GM19193 (cell line): Measurements from ENCODE around the gene THBS1.

ENCODE experiments used
- POLR2A ChIP-seq: IDR thresholded peaks from 4 replicates; pipeline ENCODE4 v1.6.1; 2011; ENCODE audit not compliant: insufficient read depth, insufficient read length; ENCODE audit errors: extremely low read depth

Gene THBS1

GRCh38 chr15:39608185-39609139, 27.6 kb downstream of the THBS1 start:
- TF ChIP-seq POLR2A: no peak

DNA sequence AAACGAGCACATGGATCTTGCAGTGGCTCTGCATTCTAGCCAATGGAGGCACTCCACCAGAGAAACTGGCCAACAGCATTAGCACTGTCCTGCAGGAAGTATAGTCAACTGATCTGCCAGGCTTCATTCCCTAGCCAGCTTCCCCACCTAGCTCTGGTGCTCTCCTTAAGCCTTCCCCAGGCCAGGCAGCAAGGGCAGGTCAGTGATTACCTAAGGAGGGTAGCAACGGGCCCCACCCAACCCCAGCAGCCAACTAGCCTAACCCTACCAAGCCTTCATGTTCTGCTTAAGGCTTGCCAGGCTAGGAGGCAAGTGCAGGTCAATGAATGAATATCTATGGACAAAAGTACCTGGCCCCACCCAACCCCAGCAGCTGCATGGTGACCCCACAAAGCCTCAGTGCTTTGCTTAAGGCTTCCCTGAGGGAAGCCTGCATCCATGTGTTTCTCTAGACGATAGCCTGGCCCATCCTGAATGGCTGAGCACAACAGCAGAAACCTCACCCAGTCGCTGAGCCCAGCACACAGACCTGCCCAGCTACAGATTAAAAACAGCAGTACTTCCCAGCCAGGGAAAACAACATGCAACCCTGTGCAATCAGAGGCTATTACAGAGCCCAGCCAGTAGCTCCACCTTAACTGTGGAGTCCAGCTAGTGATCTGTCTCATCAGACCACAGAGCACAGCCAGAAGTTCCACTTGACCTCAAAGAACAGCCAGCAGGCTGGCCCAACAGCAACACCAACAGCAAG, 28.5 kb downstream of the THBS1 start:
- TF ChIP-seq POLR2A: no peak

GRCh38 chr15:39610665-39611064, 29.8 kb downstream of the THBS1 start:
- no peak for TF ChIP-seq POLR2A

DNA sequence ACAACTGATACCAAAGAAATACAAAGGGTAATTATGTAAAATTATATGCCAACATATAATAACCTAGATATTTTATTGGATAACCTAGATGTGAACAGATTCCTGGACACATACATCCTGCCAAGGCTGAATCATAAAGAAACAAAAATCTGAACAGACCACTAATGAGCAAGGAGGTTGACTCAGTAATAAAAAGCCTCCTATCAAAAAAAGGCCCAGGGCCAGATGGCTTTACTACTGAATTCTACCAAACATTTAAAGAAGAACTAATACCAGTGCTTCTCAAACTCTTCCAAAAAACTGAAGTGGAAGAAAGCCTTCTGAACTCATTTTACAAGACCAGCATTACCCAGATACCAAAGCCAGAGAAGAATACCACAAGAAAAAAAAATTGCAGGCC, 32.4 kb downstream of the THBS1 start:
- no peak for TF ChIP-seq POLR2A

GRCh38 chr15:39613861-39614260, 33.0 kb downstream of the THBS1 start:
- TF ChIP-seq POLR2A: no peak

GRCh38 chr15:39616731-39617455, 36.0 kb downstream of the THBS1 start:
- TF ChIP-seq POLR2A: no peak

DNA sequence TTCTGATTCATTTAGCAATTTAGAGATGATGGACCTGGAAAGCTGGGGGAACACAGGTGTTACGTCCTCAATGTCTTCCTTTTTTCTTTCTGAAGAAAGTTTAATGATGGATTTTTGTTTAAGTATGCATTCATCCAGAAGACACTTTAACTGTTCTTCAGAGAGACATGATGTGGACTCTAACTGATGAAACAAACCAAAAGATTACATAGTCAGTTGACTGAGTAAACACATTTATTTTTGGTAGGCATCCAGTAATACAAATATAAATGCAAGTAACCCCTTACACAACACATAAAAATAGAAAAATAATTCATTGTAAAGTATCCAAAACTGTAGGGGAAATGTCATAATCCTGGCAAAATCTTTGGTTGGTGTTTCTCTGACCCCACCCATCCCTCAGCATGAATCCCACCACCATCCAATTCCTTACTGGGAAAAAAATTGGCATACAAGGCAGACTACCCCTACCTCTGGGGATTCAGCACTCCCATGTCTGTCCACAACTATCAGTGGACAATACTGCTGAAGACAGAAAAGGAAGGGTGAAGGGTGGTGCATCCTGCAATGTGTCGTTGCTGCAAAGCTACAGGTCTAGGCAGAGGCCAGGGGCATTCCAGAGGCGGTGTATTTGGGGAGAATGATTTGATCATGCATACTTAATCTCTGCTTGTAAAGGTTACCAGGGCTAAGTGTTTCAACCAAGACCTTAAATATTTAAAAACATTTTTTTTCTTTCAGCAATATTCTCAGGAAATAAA, 37.4 kb downstream of the THBS1 start:
- no peak for TF ChIP-seq POLR2A

DNA sequence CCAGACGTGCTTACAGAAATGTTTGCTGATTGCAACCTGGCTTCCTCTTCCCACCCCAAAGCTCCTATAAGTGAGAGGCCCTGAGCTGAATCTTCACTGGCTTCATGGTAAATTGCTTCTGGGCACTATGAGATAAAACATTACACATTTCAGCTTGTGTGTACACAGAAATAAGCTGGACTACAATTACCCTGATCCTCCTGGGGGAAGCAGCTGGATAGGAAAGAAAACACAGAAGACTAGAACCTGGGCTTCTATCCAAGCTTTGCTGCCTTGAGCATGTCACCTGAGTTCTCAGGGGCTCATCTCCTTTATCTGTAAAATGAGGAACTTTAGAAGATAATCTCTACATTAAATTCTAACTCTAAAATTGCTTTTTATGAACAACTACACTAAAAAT, 40.3 kb downstream of the THBS1 start:
- no peak for TF ChIP-seq POLR2A

DNA sequence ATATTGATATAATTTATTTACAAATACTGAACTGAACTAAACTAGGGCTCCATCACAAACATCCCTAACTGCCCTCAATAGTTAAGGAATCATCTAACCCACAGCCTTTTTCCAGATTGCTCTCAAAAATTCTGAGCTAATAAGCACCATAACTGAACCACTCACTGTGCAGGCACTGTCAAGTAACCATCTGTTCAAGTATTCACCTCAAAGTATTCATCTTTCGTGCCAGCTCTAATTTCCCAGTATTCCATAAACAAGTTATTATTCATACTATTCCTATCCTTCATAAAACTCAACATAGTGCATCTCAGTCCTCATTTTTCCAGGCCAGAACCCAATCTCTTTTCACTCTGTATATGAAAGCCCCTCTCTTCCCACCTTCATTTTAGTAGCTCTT, 41.1 kb downstream of the THBS1 start:
- no peak for TF ChIP-seq POLR2A

DNA sequence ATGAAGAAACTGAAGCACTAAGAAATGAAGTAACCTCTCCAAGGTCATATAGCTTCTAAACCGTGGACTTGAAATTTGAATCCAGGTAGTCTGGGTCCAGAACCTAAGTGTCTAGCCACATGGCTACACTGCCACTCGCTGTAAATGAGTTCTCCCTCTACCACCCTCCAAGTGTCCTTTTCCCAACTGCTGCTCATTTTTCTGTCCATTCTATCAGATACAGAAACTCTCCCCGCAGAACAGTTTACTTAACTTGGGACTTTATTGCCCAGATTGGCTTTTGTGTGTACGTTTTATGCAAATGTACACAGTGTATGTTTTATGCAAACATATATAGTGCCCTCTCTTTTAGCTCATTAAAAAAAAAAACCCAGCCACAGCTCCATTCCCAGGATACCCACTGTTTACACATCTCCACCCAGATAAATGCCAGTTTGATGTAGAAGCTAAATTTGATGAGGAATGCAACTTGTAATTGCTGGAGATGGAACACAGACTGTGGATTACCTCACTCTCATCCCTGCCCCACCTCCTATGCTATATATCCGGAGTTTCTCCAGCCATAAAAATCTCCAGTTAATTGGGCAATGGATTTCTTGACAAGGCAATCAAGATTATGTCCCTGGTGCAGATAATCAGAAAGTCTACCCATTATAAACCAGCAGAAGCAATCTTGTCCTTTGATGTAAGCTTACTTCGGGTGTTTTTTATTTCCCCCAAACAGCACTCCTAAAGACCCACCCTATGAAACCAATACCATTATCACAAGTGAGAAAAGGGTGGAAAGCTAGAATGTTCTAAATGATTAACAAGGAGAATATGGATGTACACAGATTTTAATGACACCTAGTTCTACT, 42.0 kb downstream of the THBS1 start:
- no peak for TF ChIP-seq POLR2A

DNA sequence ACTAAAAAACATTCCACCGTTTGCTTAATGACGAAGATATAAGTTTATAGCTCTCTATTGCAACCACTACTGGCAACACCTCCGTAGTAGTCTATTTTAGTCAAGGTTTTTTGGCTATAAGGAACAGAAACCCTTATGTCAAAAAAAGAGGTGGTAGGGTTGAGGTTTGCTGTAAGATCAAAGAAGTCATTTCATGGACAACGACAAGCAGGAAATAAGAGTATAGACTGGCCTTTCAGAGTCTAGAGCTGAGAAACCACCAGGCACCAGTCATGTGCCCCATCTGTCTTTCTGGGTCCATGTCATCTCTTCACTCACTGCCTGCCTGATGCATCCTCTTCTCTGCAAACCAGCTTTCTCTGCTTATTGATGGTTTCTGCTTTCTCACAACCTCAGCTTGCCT, 42.7 kb downstream of the THBS1 start:
- TF ChIP-seq POLR2A: no peak

- TF ChIP-seq POLR2A: no peak
Measured at GRCh38 chr15:39624806-39625205, 43.9 kb downstream of the THBS1 start.

DNA sequence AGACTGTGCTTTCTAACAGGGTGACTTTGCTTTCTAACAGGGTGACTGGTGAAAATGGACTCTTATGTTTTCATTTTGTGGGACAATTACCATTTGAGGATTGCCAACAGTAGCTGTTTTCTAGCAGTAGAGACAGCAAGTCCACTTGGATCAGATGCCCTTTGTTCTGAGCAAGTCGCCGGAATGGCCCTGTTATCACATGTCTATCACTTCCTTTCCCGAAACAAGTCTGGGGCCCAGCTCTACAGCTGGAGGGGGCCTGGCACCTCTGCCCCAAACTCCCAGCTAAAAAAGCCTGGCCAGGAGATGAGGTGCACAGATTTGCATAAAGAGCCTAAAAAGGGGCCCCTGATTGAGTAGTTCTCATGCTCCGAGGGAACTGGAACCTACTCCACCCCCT, 44.6 kb downstream of the THBS1 start:
- TF ChIP-seq POLR2A: no peak

GRCh38 chr15:39625856-39626255, 45.0 kb downstream of the THBS1 start:
- TF ChIP-seq POLR2A: no peak
